DND-41 (cell line): ENCODE measurements around the gene MLH1.

Experiments used
- CTCF ChIP-seq: IDR thresholded peaks from 2 replicates; pipeline ENCODE4 v1.5.1; 2012; ENCODE audit warnings: borderline replicate concordance, low read length, moderate library complexity, mild to moderate bottlenecking; ENCODE audit not compliant: poor library complexity, severe bottlenecking; ENCODE audit errors: extremely low read depth
- EZH2 ChIP-seq: IDR thresholded peaks from 3 replicates; pipeline ENCODE4 v1.6.1; 2012; ENCODE audit warnings: borderline replicate concordance, low read depth, mild to moderate bottlenecking, moderate library complexity, low read length, inconsistent platforms; ENCODE audit not compliant: severe bottlenecking

- TF ChIP-seq CTCF = no peak
- TF ChIP-seq EZH2 = no peak
Measured at GRCh38 chr3:37053337-37053736, 60.0 kb downstream of the MLH1 start.
